ENCODE data around the gene SPRR2D.

GRCh38 chr1:152999818-153000217 is 41.1 kb downstream of the SPRR2D start:
- TF ChIP-seq, protein P1, sequence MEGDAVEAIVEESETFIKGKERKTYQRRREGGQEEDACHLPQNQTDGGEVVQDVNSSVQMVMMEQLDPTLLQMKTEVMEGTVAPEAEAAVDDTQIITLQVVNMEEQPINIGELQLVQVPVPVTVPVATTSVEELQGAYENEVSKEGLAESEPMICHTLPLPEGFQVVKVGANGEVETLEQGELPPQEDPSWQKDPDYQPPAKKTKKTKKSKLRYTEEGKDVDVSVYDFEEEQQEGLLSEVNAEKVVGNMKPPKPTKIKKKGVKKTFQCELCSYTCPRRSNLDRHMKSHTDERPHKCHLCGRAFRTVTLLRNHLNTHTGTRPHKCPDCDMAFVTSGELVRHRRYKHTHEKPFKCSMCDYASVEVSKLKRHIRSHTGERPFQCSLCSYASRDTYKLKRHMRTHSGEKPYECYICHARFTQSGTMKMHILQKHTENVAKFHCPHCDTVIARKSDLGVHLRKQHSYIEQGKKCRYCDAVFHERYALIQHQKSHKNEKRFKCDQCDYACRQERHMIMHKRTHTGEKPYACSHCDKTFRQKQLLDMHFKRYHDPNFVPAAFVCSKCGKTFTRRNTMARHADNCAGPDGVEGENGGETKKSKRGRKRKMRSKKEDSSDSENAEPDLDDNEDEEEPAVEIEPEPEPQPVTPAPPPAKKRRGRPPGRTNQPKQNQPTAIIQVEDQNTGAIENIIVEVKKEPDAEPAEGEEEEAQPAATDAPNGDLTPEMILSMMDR (optimal IDR thresholded peaks at IDR 0.05 in 1 of 3, IDR thresholded peaks at IDR 0.05 in 1 of 3, conservative IDR thresholded peaks at IDR 0.05 in 1 of 3; ENCODE audit: extremely low read depth in 1 of 3, insufficient read depth in 2 of 3, low read length in 3 of 3) = no peak
- no peak for TF ChIP-seq EZH2 (IDR thresholded peaks at IDR 0.05; ENCODE audit: low read length)
